GM19455 (cell line): ENCODE data around the gene RIMBP3B.
"Not testable (repeated sequence)": the region's sequence is repeated elsewhere in the genome, so short reads cannot be mapped to it uniquely, and the experiment has no call there.

Experiments used
- ATAC-seq: cut with Tn5 transposase; IDR thresholded peaks from one replicate; pipeline ENCODE4 v1.9.1; 2021; ENCODE audit not compliant: unreplicated experiment

The RIMBP3B gene

GRCh38 chr22:21407792-21408191 lies 24.2 kb downstream of the RIMBP3B start:
- ATAC-seq, result not testable (repeated sequence)

DNA sequence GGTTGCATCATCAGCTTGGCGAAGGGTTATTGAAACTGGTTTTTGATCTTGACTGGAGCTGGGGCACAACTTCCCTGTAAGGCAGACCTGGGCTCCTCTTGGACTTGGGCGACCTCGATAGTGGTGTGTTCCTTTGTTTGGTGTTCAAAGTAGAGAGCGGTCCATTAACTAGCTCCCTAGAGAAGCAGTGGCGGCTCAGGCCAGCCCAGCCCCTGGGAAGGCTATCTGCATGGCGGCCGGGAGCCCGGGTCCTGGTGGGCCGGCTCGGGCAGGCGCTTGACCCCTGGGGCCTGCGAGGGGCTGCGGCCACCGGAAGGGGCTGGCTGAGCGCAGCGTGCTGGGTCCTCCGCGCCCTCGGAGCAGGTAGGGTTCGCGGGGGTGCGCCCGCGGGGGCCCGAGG lies 32.8 kb downstream of the RIMBP3B start:
- ATAC-seq, result not testable (repeated sequence)

DNA sequence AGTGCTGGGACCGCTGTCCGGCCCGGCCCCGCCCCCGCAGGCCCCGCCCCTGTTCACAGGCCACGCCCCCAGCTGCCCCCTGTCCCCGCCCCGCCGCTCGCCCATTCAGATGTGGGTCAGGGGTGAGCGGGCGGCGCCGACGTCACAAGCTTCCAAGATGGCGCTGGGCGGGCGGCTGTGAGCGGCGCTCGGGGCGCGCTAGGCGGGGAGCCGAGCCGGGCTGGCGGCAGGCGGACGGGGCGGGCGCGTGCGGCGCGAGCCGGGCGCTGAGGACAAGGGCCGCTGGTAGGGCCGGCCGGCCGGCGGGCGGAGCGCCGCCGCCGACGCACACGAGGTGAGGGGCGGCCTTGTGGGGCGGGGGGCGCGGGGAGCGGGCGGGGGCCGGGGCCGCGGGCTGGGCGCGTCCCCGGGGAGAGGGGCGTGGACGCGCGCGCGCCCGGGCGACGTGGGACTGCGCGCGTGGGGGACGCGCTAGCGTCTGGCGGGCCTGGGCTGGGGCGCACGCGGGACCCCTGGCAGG lies 33.7 kb downstream of the RIMBP3B start, which contains the start of gene HIC2:
TSS of gene HIC2 (plus strand) at position 145 of the 520 bp plus-strand sequence. CDS start 25,461 bp downstream, outside the sequence.
- peak; percentile 60 for ATAC-seq

GRCh38 chr22:21417853-21418252 lies 34.3 kb downstream of the RIMBP3B start:
- peak; percentile 30 for ATAC-seq

- ATAC-seq, result not testable (repeated sequence)
Observed at GRCh38 chr22:21418974-21419638, 35.6 kb downstream of the RIMBP3B start.

DNA sequence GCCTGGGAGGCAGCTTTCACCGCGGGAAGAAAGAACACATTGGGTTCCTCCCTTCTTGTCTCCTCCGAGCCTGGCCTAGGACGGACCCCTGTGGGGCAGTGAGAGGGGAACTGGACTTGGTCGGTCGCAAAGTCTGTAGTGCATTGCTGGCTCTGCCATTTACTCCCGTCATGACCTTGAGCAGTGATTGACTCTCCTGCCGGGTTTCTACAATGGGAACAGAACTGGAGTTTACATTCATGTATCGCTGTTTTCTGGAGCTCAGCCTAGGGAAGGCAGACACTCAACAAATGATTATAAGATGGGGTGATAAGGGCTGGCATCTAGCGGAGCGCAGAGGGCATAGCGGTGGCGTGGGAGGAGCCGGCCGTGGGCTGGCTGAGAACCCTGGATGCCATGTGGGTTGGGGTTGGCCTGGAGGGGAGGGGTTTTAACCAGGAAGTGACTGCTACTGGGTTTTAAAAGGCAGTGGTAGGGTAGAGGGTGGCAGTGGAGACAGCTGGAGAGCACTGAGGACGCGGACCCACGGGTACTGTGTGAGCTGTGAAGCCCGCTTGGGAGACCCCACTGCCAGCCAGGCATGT lies 36.7 kb downstream of the RIMBP3B start:
- not testable (repeated sequence) for ATAC-seq

- ATAC-seq, result not testable (repeated sequence)
Observed at GRCh38 chr22:21424084-21424709, 40.6 kb downstream of the RIMBP3B start.

- ATAC-seq, result not testable (repeated sequence)
Observed at GRCh38 chr22:21434378-21435233, 51.1 kb downstream of the RIMBP3B start.

DNA sequence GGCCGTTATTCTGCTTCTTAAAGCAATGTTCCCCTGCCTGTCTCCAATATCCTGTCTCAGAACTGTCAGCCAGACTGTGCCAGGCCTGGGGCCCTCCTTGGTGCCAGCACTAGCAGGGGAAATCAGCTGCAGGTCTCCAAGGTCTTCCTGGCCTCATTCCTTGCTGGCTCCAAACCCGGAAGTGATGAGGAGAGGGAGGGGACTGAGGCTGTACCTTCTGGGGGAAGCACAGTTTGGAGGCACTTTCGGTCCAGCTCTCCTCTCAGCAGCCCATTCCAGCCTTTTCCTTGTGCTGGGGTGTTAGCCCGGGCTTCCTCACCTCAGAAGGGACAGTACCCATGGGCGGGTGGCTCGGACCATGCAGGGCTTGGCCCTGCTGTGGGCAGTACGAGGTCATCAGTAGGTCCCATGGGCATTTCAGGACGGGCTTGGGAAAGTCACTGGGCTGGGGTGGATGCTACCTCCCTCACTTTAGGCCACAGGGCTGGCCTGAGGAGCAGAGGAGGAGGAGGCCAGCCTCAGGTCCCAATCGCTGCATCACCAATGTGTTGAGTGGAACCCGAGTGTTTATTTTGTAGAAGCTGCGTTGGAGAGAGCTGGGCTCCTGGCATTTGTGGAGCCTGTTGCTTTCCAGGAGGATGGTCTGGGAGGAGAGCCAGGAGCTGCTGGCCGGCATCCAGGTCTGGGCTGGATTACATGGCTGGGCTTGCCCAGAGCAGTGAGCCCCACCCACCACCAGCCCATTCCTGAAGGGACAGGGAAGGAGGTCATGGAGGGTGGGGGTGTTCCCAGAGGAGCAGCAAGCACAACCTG lies 52.7 kb downstream of the RIMBP3B start:
- ATAC-seq, result not testable (repeated sequence)

- ATAC-seq, result not testable (repeated sequence)
Observed at GRCh38 chr22:21438013-21438412, 54.5 kb downstream of the RIMBP3B start.
